Smooth muscle cell (in vitro differentiated cells): ENCODE data around the gene HS2ST1. TPM values are rescaled to one million over a fixed set of nuclear protein-coding genes. Genes with fewer than 3 reads are reported as not detected.

Experiments
- DNase-seq: peaks from one replicate; lab custom pipeline; 2025; ENCODE audit not compliant: unreplicated experiment; lab: John Stamatoyannopoulos, UW
- H2AFZ ChIP-seq: fragments of 200-600 bp; sonication (generic); 2 replicates; pipeline ENCODE4 v1.6.0; 2016; ENCODE audit warnings: antibody characterized with exemption, low read depth, mild to moderate bottlenecking
- H3F3A ChIP-seq: fragments of 200-600 bp; sonication (generic); 2 replicates; pipeline ENCODE4 v1.6.0; 2017; ENCODE audit warnings: antibody characterized with exemption, low read depth
- H3K27ac ChIP-seq: fragments of 200-600 bp; sonication (generic); 2 replicates; pipeline ENCODE4 v1.5.1; 2016; ENCODE audit warnings: low read depth, mild to moderate bottlenecking
- H3K27me3 ChIP-seq: fragments of 200-600 bp; sonication (generic); 2 replicates; pipeline ENCODE4 v1.6.1; 2016; ENCODE audit warnings: low read depth, mild to moderate bottlenecking
- H3K36me3 ChIP-seq: fragments of 200-600 bp; sonication (generic); 2 replicates; pipeline ENCODE4 v1.5.1; 2016; ENCODE audit warnings: low read depth
- H3K4me1 ChIP-seq: fragments of 200-600 bp; sonication (generic); 2 replicates; pipeline ENCODE4 v1.5.1; 2016; ENCODE audit warnings: low read depth
- H3K4me2 ChIP-seq: fragments of 200-600 bp; sonication (generic); 2 replicates; pipeline ENCODE4 v1.6.0; 2016; ENCODE audit warnings: mild to moderate bottlenecking
- H3K4me3 ChIP-seq: fragments of 200-600 bp; sonication (generic); 2 replicates; pipeline ENCODE4 v1.5.1; 2016; ENCODE audit warnings: mild to moderate bottlenecking
- H3K79me2 ChIP-seq: fragments of 200-600 bp; sonication (generic); 2 replicates; pipeline ENCODE4 v1.6.0; 2016; ENCODE audit warnings: low read depth, mild to moderate bottlenecking
- H3K9ac ChIP-seq: fragments of 200-600 bp; sonication (generic); 2 replicates; pipeline ENCODE4 v1.6.0; 2016; ENCODE audit warnings: low read depth
- H3K9me3 ChIP-seq: fragments of 200-600 bp; sonication (generic); replicated peaks from 2 replicates; pipeline ENCODE4 v1.5.1; 2016; ENCODE audit warnings: low read depth
- H4K20me1 ChIP-seq: fragments of 200-600 bp; sonication (generic); 2 replicates; pipeline ENCODE4 v1.6.0; 2016; ENCODE audit warnings: low read depth
- WGBS: methylation state at CpG from one replicate; pipeline ENCODE4 v1.1.7; 2016; ENCODE audit warnings: low lambda C conversion rate; 5-methylcytosine and 5-hydroxymethylcytosine counted together
- polyA plus RNA-seq: library from polyadenylated mRNA; unstranded; fragments of >200 nt; fragmentation: Nextera tagmentation; extraction: Ambion mirVana; gene quantifications from 2 replicates; pipeline ENCODE4 v1.2.1, GENCODE V29; 2016
- total RNA-seq: library from RNA; depleted of rRNA; stranded (reverse); fragments of >200 nt; gene quantifications from 2 replicates; pipeline ENCODE4 v1.2.3, GENCODE V29; 2014
- TF ChIP-seq, protein P1 (sequence below): fragments of 200-600 bp; sonication (generic); IDR thresholded peaks from 2 replicates; pipeline ENCODE4 v1.5.1; 2017; ENCODE audit warnings: borderline replicate concordance, mild to moderate bottlenecking, antibody characterized with exemption; ENCODE audit not compliant: insufficient read depth, poor library complexity, severe bottlenecking

HS2ST1 gene
- total and polyA plus RNA-seq, 2 experiments from 2014 or later: 14.6 to 35.6 TPM

DNA sequence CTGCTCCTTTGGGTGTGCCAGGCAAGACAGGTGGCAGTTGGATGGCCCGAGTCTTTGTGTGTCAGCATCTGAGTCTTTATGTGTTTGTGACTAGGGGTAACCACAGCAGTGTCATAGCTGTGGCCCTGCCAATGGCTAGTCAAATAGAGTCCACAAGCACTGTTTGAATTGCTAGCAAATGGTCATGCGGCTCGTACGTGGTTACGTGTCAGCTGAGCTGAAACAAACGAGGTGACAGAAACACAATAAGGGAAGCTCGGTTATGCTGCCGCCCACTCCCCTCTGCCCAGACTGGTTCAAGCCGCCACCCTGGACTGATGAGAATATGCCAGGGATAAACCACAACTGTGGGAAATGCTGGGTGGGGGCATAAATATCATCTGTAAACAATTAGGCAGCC, 239.9 kb downstream of the HS2ST1 start:
- no peak for DNase-seq
- H3K9me3 ChIP-seq: no peaks in the 10 kb centered on the region
- no peak overlapping the region for H3K27ac ChIP-seq
- no peak overlapping the region for H3K4me3 ChIP-seq
- H3K36me3 ChIP-seq: no peaks in the 10 kb centered on the region
- H3K4me1 ChIP-seq: peaks cover 30% of the 10 kb centered on the region
- no peak overlapping the region for H3K4me2 ChIP-seq
- no peaks in the 10 kb centered on the region for H3K27me3 ChIP-seq
- TF ChIP-seq, protein P1, sequence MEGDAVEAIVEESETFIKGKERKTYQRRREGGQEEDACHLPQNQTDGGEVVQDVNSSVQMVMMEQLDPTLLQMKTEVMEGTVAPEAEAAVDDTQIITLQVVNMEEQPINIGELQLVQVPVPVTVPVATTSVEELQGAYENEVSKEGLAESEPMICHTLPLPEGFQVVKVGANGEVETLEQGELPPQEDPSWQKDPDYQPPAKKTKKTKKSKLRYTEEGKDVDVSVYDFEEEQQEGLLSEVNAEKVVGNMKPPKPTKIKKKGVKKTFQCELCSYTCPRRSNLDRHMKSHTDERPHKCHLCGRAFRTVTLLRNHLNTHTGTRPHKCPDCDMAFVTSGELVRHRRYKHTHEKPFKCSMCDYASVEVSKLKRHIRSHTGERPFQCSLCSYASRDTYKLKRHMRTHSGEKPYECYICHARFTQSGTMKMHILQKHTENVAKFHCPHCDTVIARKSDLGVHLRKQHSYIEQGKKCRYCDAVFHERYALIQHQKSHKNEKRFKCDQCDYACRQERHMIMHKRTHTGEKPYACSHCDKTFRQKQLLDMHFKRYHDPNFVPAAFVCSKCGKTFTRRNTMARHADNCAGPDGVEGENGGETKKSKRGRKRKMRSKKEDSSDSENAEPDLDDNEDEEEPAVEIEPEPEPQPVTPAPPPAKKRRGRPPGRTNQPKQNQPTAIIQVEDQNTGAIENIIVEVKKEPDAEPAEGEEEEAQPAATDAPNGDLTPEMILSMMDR: no peak
- 65% methylated on average over 9 of the region's 9 CpGs for WGBS
- no peaks in the 10 kb centered on the region for H4K20me1 ChIP-seq
- H2AFZ ChIP-seq: no peak overlapping the region
- H3K79me2 ChIP-seq: no peaks in the 10 kb centered on the region
- peaks cover 24% of the 10 kb centered on the region for H3F3A ChIP-seq
- H3K9ac ChIP-seq: no peak overlapping the region

DNA sequence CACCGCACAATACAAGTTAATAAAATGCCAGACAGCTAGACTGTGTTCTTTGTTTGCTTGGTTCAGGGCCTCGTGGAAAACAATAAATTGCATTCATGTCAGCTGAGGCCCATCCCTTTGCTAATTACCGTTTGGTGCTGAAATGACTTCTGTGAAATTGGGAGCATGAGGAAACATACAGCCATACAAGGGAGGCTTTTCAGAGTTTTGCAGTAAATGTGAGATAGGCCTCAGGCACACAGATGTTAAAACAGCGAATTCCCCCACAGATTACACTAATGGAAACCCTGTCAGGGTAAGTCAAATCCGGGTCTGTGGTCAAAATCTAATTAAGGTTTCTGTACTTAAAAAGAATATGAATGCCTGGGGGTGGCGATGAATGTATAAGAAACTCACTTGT, 240.7 kb downstream of the HS2ST1 start:
- 60% methylated on average over 6 of the region's 6 CpGs for WGBS
- Histone ChIP-seq H3K36me3 (no peaks in the 10 kb centered on the region), H3K4me3 (no peak overlapping the region), H3K9ac (no peak overlapping the region), H3K4me1 (peaks cover 22% of the 10 kb centered on the region), H3K9me3 (no peaks in the 10 kb centered on the region), H2AFZ (no peak overlapping the region), H3K27me3 (no peaks in the 10 kb centered on the region), H3K79me2 (no peaks in the 10 kb centered on the region), H3F3A (peaks cover 20% of the 10 kb centered on the region), H3K27ac (no peak overlapping the region), H4K20me1 (no peaks in the 10 kb centered on the region), H3K4me2 (no peak overlapping the region)
- no peak for DNase-seq
- TF ChIP-seq, protein P1: no peak

DNA sequence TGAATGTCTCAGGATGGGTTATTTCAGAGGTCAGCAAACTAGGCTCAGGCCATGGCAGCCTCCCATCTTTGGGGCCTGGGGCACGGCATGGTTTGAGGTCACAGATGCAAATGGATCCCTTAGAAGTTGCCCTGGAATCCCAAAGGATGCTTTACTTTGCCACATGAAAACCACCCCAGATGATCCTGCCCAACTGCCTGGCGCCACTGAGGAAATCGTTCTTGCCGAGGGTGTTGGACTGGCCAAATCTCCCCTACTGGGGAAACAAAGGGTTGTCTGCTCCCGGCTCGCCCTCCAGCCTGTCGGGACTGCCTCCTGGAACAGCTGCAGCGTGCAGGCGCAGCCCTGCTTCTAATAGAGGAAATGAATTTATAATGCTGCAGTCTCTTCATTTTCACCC, 241.2 kb downstream of the HS2ST1 start:
- Histone ChIP-seq H3K36me3 (no peaks in the 10 kb centered on the region), H3K4me3 (no peak overlapping the region), H3K27me3 (no peaks in the 10 kb centered on the region), H2AFZ (no peak overlapping the region), H3F3A (peaks cover 16% of the 10 kb centered on the region), H3K27ac (no peak overlapping the region), H3K9me3 (no peaks in the 10 kb centered on the region), H3K4me1 (peaks cover 20% of the 10 kb centered on the region), H3K9ac (no peak overlapping the region), H3K79me2 (no peaks in the 10 kb centered on the region), H4K20me1 (no peaks in the 10 kb centered on the region), H3K4me2 (no peak overlapping the region)
- no peak for DNase-seq
- TF ChIP-seq, protein P1: no peak
- 94% methylated on average over 9 of the region's 9 CpGs for WGBS

DNA sequence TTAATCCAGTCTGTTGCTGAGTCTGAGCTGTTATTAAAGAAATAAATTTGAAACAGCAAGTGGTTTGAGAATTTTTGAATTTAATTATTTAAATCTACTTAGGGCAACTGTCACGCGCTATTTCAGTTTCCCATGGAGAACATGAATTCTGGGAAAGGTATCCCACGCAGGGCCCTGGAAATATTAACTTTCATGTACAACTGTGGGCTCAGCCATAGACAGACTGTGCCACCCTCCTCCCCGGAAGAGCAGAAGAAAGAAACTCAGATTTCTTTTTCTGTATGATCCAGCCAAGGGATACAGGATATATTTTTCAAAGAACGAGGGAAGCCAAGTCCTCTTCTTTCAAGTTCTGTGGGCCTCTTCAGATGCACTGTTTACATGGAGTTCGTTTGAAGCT, 241.7 kb downstream of the HS2ST1 start:
- no peak overlapping the region for H2AFZ ChIP-seq
- peaks cover 19% of the 10 kb centered on the region for H3K4me1 ChIP-seq
- H3K4me3 ChIP-seq: no peak overlapping the region
- H3K9ac ChIP-seq: no peak overlapping the region
- H3F3A ChIP-seq: peaks cover 13% of the 10 kb centered on the region
- no peak for DNase-seq
- H3K27me3 ChIP-seq: no peaks in the 10 kb centered on the region
- no peak overlapping the region for H3K4me2 ChIP-seq
- no peaks in the 10 kb centered on the region for H4K20me1 ChIP-seq
- H3K79me2 ChIP-seq: no peaks in the 10 kb centered on the region
- TF ChIP-seq, protein P1: no peak
- WGBS: 97% methylated on average over 6 of the region's 6 CpGs
- H3K9me3 ChIP-seq: no peaks in the 10 kb centered on the region
- no peaks in the 10 kb centered on the region for H3K36me3 ChIP-seq
- H3K27ac ChIP-seq: no peak overlapping the region
